Measurements from ENCODE around the gene TACR1. TPM values are rescaled to one million over a fixed set of nuclear protein-coding genes. Genes with fewer than 3 reads are reported as not detected.

The TACR1 gene
- total RNA-seq, 1 experiment from 2014 or later: not detected

DNA sequence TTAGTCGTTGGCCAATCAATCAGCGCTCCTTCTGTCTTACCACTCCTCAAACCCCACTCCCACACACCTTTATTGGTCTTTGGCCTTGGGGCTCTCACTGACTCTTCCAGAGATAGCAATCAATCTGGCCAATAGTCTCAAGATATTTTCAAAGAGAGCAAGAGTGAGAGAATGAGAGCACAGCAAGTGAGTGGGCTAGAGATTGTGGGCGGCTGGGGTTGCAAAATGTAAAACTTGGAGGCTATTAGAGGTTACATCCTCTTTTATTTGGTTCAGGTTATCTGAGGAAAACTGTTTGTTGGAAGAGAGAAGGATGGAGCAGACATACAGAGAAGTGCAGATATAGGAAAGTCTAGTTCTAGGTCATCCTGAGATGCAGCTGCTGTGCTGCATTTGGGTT lies 32.8 kb downstream of the TACR1 start:
- Histone ChIP-seq H3K79me2 (ENCODE audit: low read depth) (no peaks in the 10 kb centered on the region), H3K27me3 (ENCODE audit: insufficient read depth, low read depth) (no peaks in the 10 kb centered on the region), H3F3A (ENCODE audit: insufficient read depth, low read depth) (no peaks in the 10 kb centered on the region), H3K4me2 (no peak overlapping the region), H3K9me3 (ENCODE audit: insufficient read depth, low read depth) (0 out of 2 replicates have a peak, but pooled peaks cover 3% of the 10 kb centered on the region), H2AFZ (no peak overlapping the region), H3K4me1 (replicated peaks; ENCODE audit: insufficient read depth) (no peaks in the 10 kb centered on the region), H4K20me1 (ENCODE audit: insufficient read depth) (no peaks in the 10 kb centered on the region), H3K36me3 (ENCODE audit: low read depth) (no peaks in the 10 kb centered on the region), H3K27ac (no peak overlapping the region), H3K9me2 (ENCODE audit: insufficient read depth) (no peaks in the 10 kb centered on the region; the same call in 1 of the 2 replicates), H3K4me3 (no peak overlapping the region)
- intact Hi-C loops (cut with micrococcal nuclease; ENCODE audit: unreplicated experiment): no loop called here
- TF ChIP-seq, protein P1, sequence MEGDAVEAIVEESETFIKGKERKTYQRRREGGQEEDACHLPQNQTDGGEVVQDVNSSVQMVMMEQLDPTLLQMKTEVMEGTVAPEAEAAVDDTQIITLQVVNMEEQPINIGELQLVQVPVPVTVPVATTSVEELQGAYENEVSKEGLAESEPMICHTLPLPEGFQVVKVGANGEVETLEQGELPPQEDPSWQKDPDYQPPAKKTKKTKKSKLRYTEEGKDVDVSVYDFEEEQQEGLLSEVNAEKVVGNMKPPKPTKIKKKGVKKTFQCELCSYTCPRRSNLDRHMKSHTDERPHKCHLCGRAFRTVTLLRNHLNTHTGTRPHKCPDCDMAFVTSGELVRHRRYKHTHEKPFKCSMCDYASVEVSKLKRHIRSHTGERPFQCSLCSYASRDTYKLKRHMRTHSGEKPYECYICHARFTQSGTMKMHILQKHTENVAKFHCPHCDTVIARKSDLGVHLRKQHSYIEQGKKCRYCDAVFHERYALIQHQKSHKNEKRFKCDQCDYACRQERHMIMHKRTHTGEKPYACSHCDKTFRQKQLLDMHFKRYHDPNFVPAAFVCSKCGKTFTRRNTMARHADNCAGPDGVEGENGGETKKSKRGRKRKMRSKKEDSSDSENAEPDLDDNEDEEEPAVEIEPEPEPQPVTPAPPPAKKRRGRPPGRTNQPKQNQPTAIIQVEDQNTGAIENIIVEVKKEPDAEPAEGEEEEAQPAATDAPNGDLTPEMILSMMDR (conservative IDR thresholded peaks at IDR 0.05): no peak
- TF ChIP-seq EZH2 (IDR thresholded peaks at IDR 0.05; ENCODE audit: low read depth): no peak
- no peak for DNase-seq
- BruUV-seq (replicated peaks): no TSS peak
- POLR2A ChIA-PET (ENCODE audit: unreplicated experiment): no interaction called here
- CTCF ChIA-PET: no interaction called here

DNA sequence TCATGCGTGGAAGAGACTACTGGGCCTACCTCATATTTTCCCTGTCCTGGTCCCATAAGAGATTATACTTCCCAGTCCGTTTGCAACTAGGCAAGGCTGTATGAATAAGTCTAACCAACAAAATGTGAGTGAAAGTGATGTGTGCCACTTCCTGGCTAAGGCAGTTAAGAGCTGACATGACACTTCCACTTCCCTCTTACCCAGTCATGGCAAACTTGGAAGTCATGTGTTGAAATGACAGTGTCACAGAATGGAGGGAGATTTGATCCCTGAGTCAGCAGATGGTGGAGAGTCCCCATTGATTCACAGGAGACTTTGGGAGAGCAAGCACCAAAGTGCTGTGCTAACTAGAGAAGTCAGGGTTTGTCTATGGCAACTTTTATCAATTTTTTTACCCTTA lies 36.4 kb downstream of the TACR1 start:
- ChIA-PET CTCF (no interaction called here), POLR2A (ENCODE audit: unreplicated experiment) (no interaction called here)
- no peak overlapping the region for H3K4me3 ChIP-seq
- H3K9me3 ChIP-seq (ENCODE audit: insufficient read depth, low read depth): 0 out of 2 replicates have a peak, but pooled peaks cover 3% of the 10 kb centered on the region
- no TSS peak for BruUV-seq (replicated peaks)
- H3F3A ChIP-seq (ENCODE audit: insufficient read depth, low read depth): no peaks in the 10 kb centered on the region
- H3K4me1 ChIP-seq (replicated peaks; ENCODE audit: insufficient read depth): no peaks in the 10 kb centered on the region
- no peaks in the 10 kb centered on the region for H3K36me3 ChIP-seq (ENCODE audit: low read depth)
- TF ChIP-seq, protein P1 (conservative IDR thresholded peaks at IDR 0.05): no peak
- TF ChIP-seq EZH2 (IDR thresholded peaks at IDR 0.05; ENCODE audit: low read depth): no peak
- intact Hi-C loops (cut with micrococcal nuclease; ENCODE audit: unreplicated experiment): no loop called here
- H3K4me2 ChIP-seq: no peak overlapping the region
- DNase-seq: no peak
- no peaks in the 10 kb centered on the region for H4K20me1 ChIP-seq (ENCODE audit: insufficient read depth)
- H3K27ac ChIP-seq: no peak overlapping the region
- H3K79me2 ChIP-seq (ENCODE audit: low read depth): no peaks in the 10 kb centered on the region
- H3K27me3 ChIP-seq (ENCODE audit: insufficient read depth, low read depth): no peaks in the 10 kb centered on the region
- no peak overlapping the region for H2AFZ ChIP-seq
- no peaks in the 10 kb centered on the region; the same call in 1 of the 2 replicates for H3K9me2 ChIP-seq (ENCODE audit: insufficient read depth)

- Histone ChIP-seq H3K27ac (no peak overlapping the region), H3K4me3 (no peak overlapping the region), H3K9me3 (ENCODE audit: insufficient read depth, low read depth) (0 out of 2 replicates have a peak, but pooled peaks cover 3% of the 10 kb centered on the region), H3K27me3 (ENCODE audit: insufficient read depth, low read depth) (no peaks in the 10 kb centered on the region), H3K36me3 (ENCODE audit: low read depth) (no peaks in the 10 kb centered on the region), H2AFZ (no peak overlapping the region), H3K79me2 (ENCODE audit: low read depth) (no peaks in the 10 kb centered on the region), H3F3A (ENCODE audit: insufficient read depth, low read depth) (no peaks in the 10 kb centered on the region), H3K4me2 (no peak overlapping the region), H3K9me2 (ENCODE audit: insufficient read depth) (no peaks in the 10 kb centered on the region; the same call in 1 of the 2 replicates), H4K20me1 (ENCODE audit: insufficient read depth) (no peaks in the 10 kb centered on the region), H3K4me1 (replicated peaks; ENCODE audit: insufficient read depth) (peaks cover 5% of the 10 kb centered on the region; the same call in 1 of the 2 replicates)
- TF ChIP-seq, protein P1 (conservative IDR thresholded peaks at IDR 0.05): no peak
- no peak for TF ChIP-seq EZH2 (IDR thresholded peaks at IDR 0.05; ENCODE audit: low read depth)
- intact Hi-C loops (cut with micrococcal nuclease; ENCODE audit: unreplicated experiment): no loop called here
- ChIA-PET CTCF (no interaction called here), POLR2A (ENCODE audit: unreplicated experiment) (no interaction called here)
- no peak for DNase-seq
- no TSS peak for BruUV-seq (replicated peaks)
Observed at GRCh38 chr2:75162259-75162658, 37.1 kb downstream of the TACR1 start.
